Progenitor cell of endocrine pancreas (in vitro differentiated cells): ENCODE results near the gene SGK1. TPM values are rescaled to one million over a fixed set of nuclear protein-coding genes. Genes with fewer than 3 reads are reported as not detected.
A peak's percentile ranks its signal among the peaks of the same experiment; 100 is the strongest.

Experiments
- DNase-seq: peaks from one replicate; pipeline ENCODE4 v3.0.0; 2021; ENCODE audit warnings: low spot score; ENCODE audit not compliant: unreplicated experiment
- H3K27ac Mint-ChIP-seq: 2 replicates; pipeline ENCODE4 v1.8.0; 2021; ENCODE audit warnings: mild to moderate bottlenecking, moderate library complexity, mixed read lengths
- H3K27me3 Mint-ChIP-seq: 2 replicates; pipeline ENCODE4 v1.8.0; 2021; ENCODE audit warnings: mixed read lengths
- H3K36me3 Mint-ChIP-seq: 2 replicates; pipeline ENCODE4 v1.8.0; 2022; ENCODE audit warnings: mixed read lengths; ENCODE audit not compliant: insufficient read depth
- H3K4me1 Mint-ChIP-seq: 2 replicates; pipeline ENCODE4 v1.8.0; 2021; ENCODE audit warnings: low read depth, mixed read lengths
- H3K4me3 Mint-ChIP-seq: 2 replicates; pipeline ENCODE4 v1.8.0; 2021; ENCODE audit warnings: low read depth, mild to moderate bottlenecking, moderate library complexity, mixed read lengths
- H3K9me3 Mint-ChIP-seq: 2 replicates; pipeline ENCODE4 v1.8.0; 2021; ENCODE audit warnings: low read depth, mixed read lengths
- CTCF ChIP-seq: fragments of 200-600 bp; sonication (generic); IDR thresholded peaks from one replicate; pipeline ENCODE4 v1.5.0; 2021; ENCODE audit warnings: antibody characterized with exemption, mild to moderate bottlenecking; ENCODE audit not compliant: unreplicated experiment
- long read RNA-seq: library from polyadenylated mRNA; unstranded; transcript quantifications from one replicate; pipeline ENCODE4 v2.0.0, GENCODE V29; 2020
- total RNA-seq: library from RNA; stranded (reverse); gene quantifications from 2 replicates; pipeline ENCODE4 v1.2.1, GENCODE V29; 2021

Gene SGK1
- total RNA-seq = 13.9 and 17.8 TPM in 2 replicates
- long read RNA-seq, transcript SGK1-201 (12 exons, 2,401 nt) = major isoform, 52 of 72 reads
- long read RNA-seq, transcript SGK1-205 (12 exons, 2,686 nt) = minor isoform, 13 of 72 reads
- long read RNA-seq, partial matches to known transcripts = 0 of 72 reads
- long read RNA-seq, other reads (novel, unspliced or antisense) = 2 of 72 reads

- Mint-ChIP-seq H3K4me1 (peaks cover 9% of the 10 kb centered on the region), H3K27ac (no peak within 1 kb of the TSS), H3K4me3 (peak within 1 kb of the TSS; percentile 67), H3K9me3 (no peaks in the 10 kb centered on the region), H3K27me3 (peaks cover 55% of the 10 kb centered on the region), H3K36me3 (no peaks in the 10 kb centered on the region)
- DNase-seq = no peak
- TF ChIP-seq CTCF = no peak
These were observed at the start of gene SGK1 for GRCh38 chr6:134317471-134318131. SGK1 (minus strand) TSS chr6:134318112; CDS start chr6:134317460, 652 bp downstream.

- no peak overlapping the region for H3K4me3 Mint-ChIP-seq
- TF ChIP-seq CTCF = no peak
- DNase-seq = no peak
- peaks cover 7% of the 10 kb centered on the region for H3K4me1 Mint-ChIP-seq
- H3K9me3 Mint-ChIP-seq = no peaks in the 10 kb centered on the region
- no peak overlapping the region for H3K27ac Mint-ChIP-seq
- H3K27me3 Mint-ChIP-seq = no peaks in the 10 kb centered on the region
- H3K36me3 Mint-ChIP-seq = no peaks in the 10 kb centered on the region
These were observed 45.6 kb upstream of the SGK1 start for GRCh38 chr6:134363323-134364039.

GRCh38 chr6:134361011-134361410, 43.1 kb upstream of the SGK1 start:
- Mint-ChIP-seq H3K4me1 (peaks cover 7% of the 10 kb centered on the region), H3K36me3 (peaks cover 3% of the 10 kb centered on the region), H3K27me3 (no peaks in the 10 kb centered on the region), H3K4me3 (no peak overlapping the region), H3K9me3 (peaks cover 7% of the 10 kb centered on the region), H3K27ac (no peak overlapping the region)
- DNase-seq = no peak
- TF ChIP-seq CTCF = no peak

GRCh38 chr6:134359302-134359701, 41.4 kb upstream of the SGK1 start:
- no peaks in the 10 kb centered on the region for H3K27me3 Mint-ChIP-seq
- peaks cover 3% of the 10 kb centered on the region for H3K36me3 Mint-ChIP-seq
- no peak for TF ChIP-seq CTCF
- DNase-seq = no peak
- H3K9me3 Mint-ChIP-seq = peaks cover 8% of the 10 kb centered on the region
- H3K4me3 Mint-ChIP-seq = no peak overlapping the region
- H3K4me1 Mint-ChIP-seq = peaks cover 7% of the 10 kb centered on the region
- H3K27ac Mint-ChIP-seq = no peak overlapping the region

- H3K27me3 Mint-ChIP-seq = no peaks in the 10 kb centered on the region
- H3K27ac Mint-ChIP-seq = no peak overlapping the region
- no peak overlapping the region for H3K4me3 Mint-ChIP-seq
- no peak for TF ChIP-seq CTCF
- peaks cover 3% of the 10 kb centered on the region for H3K36me3 Mint-ChIP-seq
- H3K9me3 Mint-ChIP-seq = peaks cover 8% of the 10 kb centered on the region
- peaks cover 7% of the 10 kb centered on the region for H3K4me1 Mint-ChIP-seq
- DNase-seq = no peak
These were observed 40.4 kb upstream of the SGK1 start for GRCh38 chr6:134358320-134358719.
